HEK293 (cell line): Measurements from ENCODE around the gene ATAD1.

Source experiments
- FEZF1 ChIP-seq: fragments of 450-650 bp; formaldehyde crosslinking; IDR thresholded peaks from 2 replicates; pipeline ENCODE4 v1.5.1; 2016; ENCODE audit warnings: missing biosample characterization, missing genetic modification characterization
- KLF7 ChIP-seq: fragments of 450-650 bp; formaldehyde crosslinking; IDR thresholded peaks from 2 replicates; pipeline ENCODE4 v1.5.1; 2016; ENCODE audit warnings: missing biosample characterization, missing genetic modification characterization, borderline replicate concordance
- MEIS1 ChIP-seq: sonication (generic); formaldehyde crosslinking; IDR thresholded peaks from 2 replicates; pipeline ENCODE4 v1.8.1; 2022; ENCODE audit warnings: missing genetic modification reagents, mild to moderate bottlenecking, borderline replicate concordance
- MYNN ChIP-seq: fragments of 450-650 bp; formaldehyde crosslinking; IDR thresholded peaks from 2 replicates; pipeline ENCODE4 v1.5.1; 2016; ENCODE audit warnings: missing biosample characterization, missing genetic modification characterization, borderline replicate concordance
- ZBTB7A ChIP-seq: fragments of 450-650 bp; formaldehyde crosslinking; IDR thresholded peaks from 2 replicates; pipeline ENCODE4 v1.5.1; 2016; ENCODE audit warnings: low read depth, missing biosample characterization, missing genetic modification characterization
- ZEB2 ChIP-seq: fragments of 450-650 bp; formaldehyde crosslinking; IDR thresholded peaks from 2 replicates; pipeline ENCODE4 v1.5.1; 2016; ENCODE audit warnings: missing biosample characterization, missing genetic modification characterization
- ZNF112 ChIP-seq: fragments of 450-650 bp; formaldehyde crosslinking; IDR thresholded peaks from 2 replicates; pipeline ENCODE4 v1.5.0; 2017; ENCODE audit warnings: missing biosample characterization, missing genetic modification characterization
- ZNF121 ChIP-seq: fragments of 450-650 bp; formaldehyde crosslinking; IDR thresholded peaks from 2 replicates; pipeline ENCODE4 v1.5.1; 2016; ENCODE audit warnings: missing biosample characterization, missing genetic modification characterization
- ZNF138 ChIP-seq: fragments of 450-650 bp; formaldehyde crosslinking; IDR thresholded peaks from 2 replicates; pipeline ENCODE4 v1.5.1; 2016; ENCODE audit warnings: missing biosample characterization, missing genetic modification characterization, borderline replicate concordance
- ZNF2 ChIP-seq: fragments of 450-650 bp; formaldehyde crosslinking; IDR thresholded peaks from 2 replicates; pipeline ENCODE4 v1.5.1; 2016; ENCODE audit warnings: missing biosample characterization, missing genetic modification characterization
- ZNF223 ChIP-seq: fragments of 450-650 bp; formaldehyde crosslinking; IDR thresholded peaks from 2 replicates; pipeline ENCODE4 v1.5.1; 2016; ENCODE audit warnings: missing biosample characterization, missing genetic modification characterization
- ZNF24 ChIP-seq: fragments of 450-650 bp; formaldehyde crosslinking; IDR thresholded peaks from 2 replicates; pipeline ENCODE4 v1.5.1; 2016; ENCODE audit warnings: missing biosample characterization, missing genetic modification characterization
- ZNF266 ChIP-seq: fragments of 450-650 bp; formaldehyde crosslinking; IDR thresholded peaks from 2 replicates; pipeline ENCODE4 v1.5.1; 2016; ENCODE audit warnings: missing biosample characterization, missing genetic modification characterization, low read depth
- ZNF423 ChIP-seq: fragments of 450-650 bp; formaldehyde crosslinking; IDR thresholded peaks from 2 replicates; pipeline ENCODE4 v1.5.1; 2016; ENCODE audit warnings: missing biosample characterization, missing genetic modification characterization
- ZNF501 ChIP-seq: fragments of 450-650 bp; formaldehyde crosslinking; IDR thresholded peaks from 2 replicates; pipeline ENCODE4 v1.5.1; 2016; ENCODE audit warnings: missing biosample characterization, missing genetic modification characterization
- ZNF624 ChIP-seq: fragments of 450-650 bp; formaldehyde crosslinking; IDR thresholded peaks from 2 replicates; pipeline ENCODE4 v1.5.1; 2017; ENCODE audit warnings: missing biosample characterization, missing genetic modification characterization
- ZNF629 ChIP-seq: fragments of 450-650 bp; formaldehyde crosslinking; IDR thresholded peaks from 2 replicates; pipeline ENCODE4 v1.5.1; 2017; ENCODE audit warnings: missing biosample characterization, missing genetic modification characterization
- ZNF660 ChIP-seq: fragments of 450-650 bp; IDR thresholded peaks from 2 replicates; pipeline ENCODE4 v1.5.1; 2018; ENCODE audit warnings: missing biosample characterization, mild to moderate bottlenecking, missing genetic modification characterization
- ZNF664 ChIP-seq: fragments of 450-650 bp; formaldehyde crosslinking; IDR thresholded peaks from 2 replicates; pipeline ENCODE4 v1.5.1; 2016; ENCODE audit warnings: missing biosample characterization, missing genetic modification characterization
- ZNF707 ChIP-seq: fragments of 450-650 bp; formaldehyde crosslinking; IDR thresholded peaks from 2 replicates; pipeline ENCODE4 v1.5.1; 2016; ENCODE audit warnings: missing biosample characterization, missing genetic modification characterization
- ZNF76 ChIP-seq: fragments of 450-650 bp; formaldehyde crosslinking; IDR thresholded peaks from 2 replicates; pipeline ENCODE4; 2016; ENCODE audit warnings: low read depth, missing biosample characterization, missing genetic modification characterization, borderline replicate concordance
- ZNF843 ChIP-seq: fragments of 450-650 bp; formaldehyde crosslinking; IDR thresholded peaks from 2 replicates; pipeline ENCODE4 v1.5.1; 2016; ENCODE audit warnings: missing biosample characterization, missing genetic modification characterization
- ZSCAN23 ChIP-seq: fragments of 450-650 bp; formaldehyde crosslinking; IDR thresholded peaks from 2 replicates; pipeline ENCODE4 v1.5.1; 2016; ENCODE audit warnings: missing biosample characterization, missing genetic modification characterization
- TF ChIP-seq, protein P1 (sequence below): fragments of 450-650 bp; IDR thresholded peaks from 2 replicates; pipeline ENCODE4 v1.5.1; 2018; ENCODE audit warnings: missing biosample characterization, missing genetic modification characterization
- TF ChIP-seq, protein P2 (sequence below): fragments of 450-650 bp; formaldehyde crosslinking; IDR thresholded peaks from 2 replicates; pipeline ENCODE4 v1.5.1; 2017; ENCODE audit warnings: missing biosample characterization, missing genetic modification characterization
- TF ChIP-seq, protein P3 (sequence below): fragments of 450-650 bp; formaldehyde crosslinking; IDR thresholded peaks from 2 replicates; pipeline ENCODE4 v1.5.1; 2017; ENCODE audit warnings: missing biosample characterization, missing genetic modification characterization
- TF ChIP-seq, protein P4 (sequence below): fragments of 450-650 bp; formaldehyde crosslinking; IDR thresholded peaks from 2 replicates; pipeline ENCODE4 v1.5.1; 2016; ENCODE audit warnings: missing biosample characterization, missing genetic modification characterization

ATAD1 gene

DNA sequence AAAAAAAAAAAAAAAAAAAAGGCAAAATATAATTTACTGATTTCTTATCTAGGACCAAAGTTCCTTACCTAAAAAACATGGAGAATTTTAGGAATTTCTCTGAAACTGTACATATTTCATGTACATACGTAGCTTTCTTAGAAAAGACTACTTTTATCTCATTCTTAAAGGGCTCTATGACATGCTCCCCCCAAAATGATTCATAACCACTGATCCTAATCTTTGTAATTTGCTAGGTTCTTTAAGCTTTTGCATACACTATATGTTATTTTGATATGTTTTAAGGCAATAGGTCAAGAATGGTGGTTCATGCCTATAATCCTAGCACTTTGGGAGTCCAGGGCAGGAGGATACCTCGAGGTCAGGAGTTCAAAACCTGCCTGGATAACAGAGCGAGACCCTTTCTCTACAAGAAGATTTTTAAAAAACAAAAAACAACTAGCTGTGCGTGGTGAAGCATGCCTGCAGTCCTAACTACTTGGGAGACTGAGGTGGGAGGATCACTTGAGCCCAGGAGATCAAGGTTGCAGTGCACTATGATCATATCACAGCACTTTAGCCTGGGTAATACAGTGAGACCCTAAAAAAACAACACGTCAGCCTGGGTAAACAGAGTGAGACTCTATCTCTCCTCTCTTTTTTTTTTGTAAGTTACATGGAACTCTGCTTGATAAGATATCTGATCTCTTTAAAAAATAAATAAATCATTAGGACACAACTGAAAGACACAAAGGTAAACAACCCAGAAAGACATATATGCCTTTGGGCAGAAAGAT is 54.8 kb downstream of the ATAD1 start (continued):
- TF ChIP-seq ZNF266 (tag by site-specific recombination), result no peak
- TF ChIP-seq ZEB2 (tag by site-specific recombination), result 0 out of 2 replicates have a peak, but pooled peaks have one; percentile 22
- TF ChIP-seq, protein P1, sequence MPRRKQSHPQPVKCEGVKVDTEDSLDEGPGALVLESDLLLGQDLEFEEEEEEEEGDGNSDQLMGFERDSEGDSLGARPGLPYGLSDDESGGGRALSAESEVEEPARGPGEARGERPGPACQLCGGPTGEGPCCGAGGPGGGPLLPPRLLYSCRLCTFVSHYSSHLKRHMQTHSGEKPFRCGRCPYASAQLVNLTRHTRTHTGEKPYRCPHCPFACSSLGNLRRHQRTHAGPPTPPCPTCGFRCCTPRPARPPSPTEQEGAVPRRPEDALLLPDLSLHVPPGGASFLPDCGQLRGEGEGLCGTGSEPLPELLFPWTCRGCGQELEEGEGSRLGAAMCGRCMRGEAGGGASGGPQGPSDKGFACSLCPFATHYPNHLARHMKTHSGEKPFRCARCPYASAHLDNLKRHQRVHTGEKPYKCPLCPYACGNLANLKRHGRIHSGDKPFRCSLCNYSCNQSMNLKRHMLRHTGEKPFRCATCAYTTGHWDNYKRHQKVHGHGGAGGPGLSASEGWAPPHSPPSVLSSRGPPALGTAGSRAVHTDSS (tag by site-specific recombination), result no peak
- no peak for TF ChIP-seq ZNF76 (tag by site-specific recombination)
- TF ChIP-seq ZNF121 (tag by site-specific recombination), result no peak
- TF ChIP-seq, protein P2, sequence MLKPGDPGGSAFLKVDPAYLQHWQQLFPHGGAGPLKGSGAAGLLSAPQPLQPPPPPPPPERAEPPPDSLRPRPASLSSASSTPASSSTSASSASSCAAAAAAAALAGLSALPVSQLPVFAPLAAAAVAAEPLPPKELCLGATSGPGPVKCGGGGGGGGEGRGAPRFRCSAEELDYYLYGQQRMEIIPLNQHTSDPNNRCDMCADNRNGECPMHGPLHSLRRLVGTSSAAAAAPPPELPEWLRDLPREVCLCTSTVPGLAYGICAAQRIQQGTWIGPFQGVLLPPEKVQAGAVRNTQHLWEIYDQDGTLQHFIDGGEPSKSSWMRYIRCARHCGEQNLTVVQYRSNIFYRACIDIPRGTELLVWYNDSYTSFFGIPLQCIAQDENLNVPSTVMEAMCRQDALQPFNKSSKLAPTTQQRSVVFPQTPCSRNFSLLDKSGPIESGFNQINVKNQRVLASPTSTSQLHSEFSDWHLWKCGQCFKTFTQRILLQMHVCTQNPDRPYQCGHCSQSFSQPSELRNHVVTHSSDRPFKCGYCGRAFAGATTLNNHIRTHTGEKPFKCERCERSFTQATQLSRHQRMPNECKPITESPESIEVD, result 0 out of 2 replicates have a peak, but pooled peaks have one; percentile 4
- no peak for TF ChIP-seq ZBTB7A (tag by site-specific recombination)
- peak; percentile 70 for TF ChIP-seq FEZF1 (tag by site-specific recombination)
- TF ChIP-seq ZNF843 (tag by site-specific recombination), result peak; percentile 76
- TF ChIP-seq ZNF423 (tag by site-specific recombination), result no peak
- TF ChIP-seq MYNN (tag by site-specific recombination), result no peak
- no peak for TF ChIP-seq ZNF624 (tag by site-specific recombination)
- TF ChIP-seq ZNF24, result peak; percentile 87
- no peak for TF ChIP-seq ZNF223 (tag by site-specific recombination)
- TF ChIP-seq ZNF501, result no peak
- TF ChIP-seq, protein P3, sequence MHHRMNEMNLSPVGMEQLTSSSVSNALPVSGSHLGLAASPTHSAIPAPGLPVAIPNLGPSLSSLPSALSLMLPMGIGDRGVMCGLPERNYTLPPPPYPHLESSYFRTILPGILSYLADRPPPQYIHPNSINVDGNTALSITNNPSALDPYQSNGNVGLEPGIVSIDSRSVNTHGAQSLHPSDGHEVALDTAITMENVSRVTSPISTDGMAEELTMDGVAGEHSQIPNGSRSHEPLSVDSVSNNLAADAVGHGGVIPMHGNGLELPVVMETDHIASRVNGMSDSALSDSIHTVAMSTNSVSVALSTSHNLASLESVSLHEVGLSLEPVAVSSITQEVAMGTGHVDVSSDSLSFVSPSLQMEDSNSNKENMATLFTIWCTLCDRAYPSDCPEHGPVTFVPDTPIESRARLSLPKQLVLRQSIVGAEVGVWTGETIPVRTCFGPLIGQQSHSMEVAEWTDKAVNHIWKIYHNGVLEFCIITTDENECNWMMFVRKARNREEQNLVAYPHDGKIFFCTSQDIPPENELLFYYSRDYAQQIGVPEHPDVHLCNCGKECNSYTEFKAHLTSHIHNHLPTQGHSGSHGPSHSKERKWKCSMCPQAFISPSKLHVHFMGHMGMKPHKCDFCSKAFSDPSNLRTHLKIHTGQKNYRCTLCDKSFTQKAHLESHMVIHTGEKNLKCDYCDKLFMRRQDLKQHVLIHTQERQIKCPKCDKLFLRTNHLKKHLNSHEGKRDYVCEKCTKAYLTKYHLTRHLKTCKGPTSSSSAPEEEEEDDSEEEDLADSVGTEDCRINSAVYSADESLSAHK (tag by site-specific recombination), result no peak
- TF ChIP-seq ZNF660 (tag by site-specific recombination), result no peak
- TF ChIP-seq KLF7, result no peak
- TF ChIP-seq ZNF707 (tag by site-specific recombination), result no peak
- TF ChIP-seq ZNF664 (tag by site-specific recombination), result no peak
- peak; percentile 91 for TF ChIP-seq ZNF629 (tag by site-specific recombination)
- no peak for TF ChIP-seq MEIS1 (CRISPR knock-in tag)
- TF ChIP-seq, protein P4, sequence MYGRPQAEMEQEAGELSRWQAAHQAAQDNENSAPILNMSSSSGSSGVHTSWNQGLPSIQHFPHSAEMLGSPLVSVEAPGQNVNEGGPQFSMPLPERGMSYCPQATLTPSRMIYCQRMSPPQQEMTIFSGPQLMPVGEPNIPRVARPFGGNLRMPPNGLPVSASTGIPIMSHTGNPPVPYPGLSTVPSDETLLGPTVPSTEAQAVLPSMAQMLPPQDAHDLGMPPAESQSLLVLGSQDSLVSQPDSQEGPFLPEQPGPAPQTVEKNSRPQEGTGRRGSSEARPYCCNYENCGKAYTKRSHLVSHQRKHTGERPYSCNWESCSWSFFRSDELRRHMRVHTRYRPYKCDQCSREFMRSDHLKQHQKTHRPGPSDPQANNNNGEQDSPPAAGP (tag by site-specific recombination), result peak; percentile 34; the same call in 1 of the 2 replicates
- TF ChIP-seq ZNF2 (tag by site-specific recombination), result no peak
- no peak for TF ChIP-seq ZNF112 (tag by site-specific recombination)
- TF ChIP-seq ZSCAN23 (tag by site-specific recombination), result 0 out of 2 replicates have a peak, but pooled peaks have one; percentile 49
- no peak for TF ChIP-seq ZNF138 (tag by site-specific recombination)
- TF ChIP-seq, all 188 proteins: peak for 33
